Activated CD8-positive, alpha-beta memory T cell treated with anti-CD3 and anti-CD28 coated beads, Interleukin-2, amount 10 ng/mL, durations not matched to agents 7 days and 5 days (primary cell): ENCODE measurements around the gene MYO3A. TPM values are rescaled to one million over a fixed set of nuclear protein-coding genes. Genes with fewer than 3 reads are reported as not detected.

ENCODE experiments used
- ATAC-seq: fragments of 150-1000 bp; cut with Tn5 transposase; one replicate; pipeline ENCODE4 v1.10.0; 2021; ENCODE audit warnings: moderate library complexity
- CTCF ChIA-PET: fragments of 350-600 bp; sonication (Branson Sonifier 250); formaldehyde crosslinking; loops from one replicate; lab custom pipeline; 2021; ENCODE audit warnings: antibody characterized with exemption; lab: Charles Lee
- DNase-seq: peaks from one replicate; pipeline ENCODE4 v3.0.0-alpha.2; 2020
- H3K27ac Mint-ChIP-seq: one replicate; pipeline ENCODE4 v1.8.0; 2021; ENCODE audit warnings: mild to moderate bottlenecking, mixed read lengths
- H3K27me3 Mint-ChIP-seq: one replicate; pipeline ENCODE4 v1.8.0; 2021; ENCODE audit warnings: mixed read lengths
- H3K36me3 Mint-ChIP-seq: one replicate; pipeline ENCODE4 v1.8.0; 2021; ENCODE audit warnings: mild to moderate bottlenecking, mixed read lengths
- H3K4me1 Mint-ChIP-seq: one replicate; pipeline ENCODE4 v1.8.0; 2021; ENCODE audit warnings: mixed read lengths
- H3K4me3 Mint-ChIP-seq: one replicate; pipeline ENCODE4 v1.8.0; 2021; ENCODE audit warnings: mild to moderate bottlenecking, moderate library complexity, mixed read lengths
- H3K9me3 Mint-ChIP-seq: one replicate; pipeline ENCODE4 v1.8.0; 2022; ENCODE audit warnings: low read depth, mixed read lengths
- total RNA-seq, 2 experiments: library from RNA; stranded (reverse); gene quantifications; one replicate each; pipeline ENCODE4 v1.2.3, GENCODE V29; 2021

Gene MYO3A
- total RNA-seq, 2 experiments from 2014 or later, result 0.73 TPM; not detected in 1

DNA sequence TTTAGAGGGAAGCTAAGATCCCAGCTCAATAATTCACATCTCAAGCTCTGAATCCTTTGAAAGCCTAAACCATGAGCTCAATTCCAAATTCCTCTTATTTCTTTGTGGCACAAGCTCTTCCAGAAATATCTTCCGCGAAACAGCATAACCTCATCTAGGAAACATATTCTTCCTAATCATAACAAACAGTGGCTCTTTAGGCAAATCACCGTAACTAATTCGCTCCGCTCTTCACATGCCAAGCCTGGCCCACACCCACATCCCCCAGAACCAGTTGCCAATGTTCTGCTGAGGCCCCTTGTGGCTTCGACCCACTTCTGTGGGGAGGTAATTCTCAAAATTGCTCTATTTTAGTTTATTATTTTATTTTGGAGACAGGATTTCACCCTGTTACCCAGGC is 301.7 kb downstream of the MYO3A start:
- CTCF ChIA-PET, result no interaction called here
- Mint-ChIP-seq H3K4me1 (no peaks in the 10 kb centered on the region), H3K27ac (no peak overlapping the region), H3K4me3 (no peak overlapping the region), H3K9me3 (no peaks in the 10 kb centered on the region), H3K27me3 (peaks cover 25% of the 10 kb centered on the region), H3K36me3 (no peaks in the 10 kb centered on the region)
- DNase-seq (no peak), ATAC-seq (no peak)

DNA sequence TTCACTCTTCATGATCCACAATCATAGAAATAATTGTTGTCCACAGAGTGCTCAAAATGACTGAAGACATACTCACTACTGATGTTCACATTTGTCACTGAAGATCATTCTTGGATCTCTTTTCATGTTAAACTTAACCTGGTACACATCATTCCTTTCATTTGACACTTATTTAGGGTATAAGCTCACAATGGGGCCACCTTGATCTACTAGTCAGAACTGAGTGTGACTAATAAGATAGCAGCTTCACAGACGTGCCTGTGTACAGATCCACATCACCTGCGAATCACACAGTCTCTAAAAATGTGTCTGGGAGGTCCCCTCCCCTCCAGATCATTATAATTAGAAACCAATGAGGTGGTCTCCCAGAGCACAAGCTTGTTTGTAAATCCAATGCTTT is 304.3 kb downstream of the MYO3A start:
- no peak for DNase-seq
- Mint-ChIP-seq H3K27ac (no peak overlapping the region), H3K27me3 (peaks cover 19% of the 10 kb centered on the region), H3K4me1 (no peaks in the 10 kb centered on the region), H3K9me3 (no peaks in the 10 kb centered on the region), H3K36me3 (no peaks in the 10 kb centered on the region), H3K4me3 (no peak overlapping the region)
- ATAC-seq, result no peak
- CTCF ChIA-PET, result interaction anchor here (0.6 kb wide), 1 partner anchor 289 kb away, joined by 3 read pairs; no protein-coding TSS in a partner anchor

DNA sequence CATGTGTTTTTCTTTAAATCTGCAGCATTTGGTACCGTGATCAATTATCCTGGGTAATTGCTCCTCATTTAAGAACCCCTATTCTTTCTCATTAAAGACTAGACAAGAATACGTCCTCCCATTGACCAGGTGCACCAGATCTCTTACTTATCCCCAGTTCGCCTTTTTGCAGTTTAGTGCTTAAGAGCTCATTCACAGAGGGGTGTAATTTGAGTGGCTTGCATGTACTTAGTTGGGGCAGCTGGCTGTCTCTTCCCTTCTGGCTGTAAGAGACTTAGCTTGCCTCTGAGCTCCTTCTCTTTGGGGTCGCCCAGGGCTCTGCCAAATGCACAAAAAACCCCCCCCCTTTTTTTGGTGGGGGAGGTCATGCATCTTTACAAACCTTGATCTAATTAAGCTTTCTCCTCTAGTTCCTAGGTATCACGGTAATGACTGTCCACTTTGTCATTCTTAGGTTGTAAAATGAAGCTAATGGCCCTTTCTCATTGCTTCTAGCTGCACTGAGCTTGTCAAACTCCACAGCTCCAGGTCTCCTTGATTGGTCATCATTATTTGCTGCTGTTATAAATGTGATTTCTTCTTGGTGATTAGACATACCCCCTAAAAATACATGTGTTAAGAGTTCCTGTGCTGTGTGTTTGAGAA is 308.8 kb downstream of the MYO3A start:
- H3K27ac Mint-ChIP-seq, result no peak overlapping the region
- CTCF ChIA-PET, result no interaction called here

DNA sequence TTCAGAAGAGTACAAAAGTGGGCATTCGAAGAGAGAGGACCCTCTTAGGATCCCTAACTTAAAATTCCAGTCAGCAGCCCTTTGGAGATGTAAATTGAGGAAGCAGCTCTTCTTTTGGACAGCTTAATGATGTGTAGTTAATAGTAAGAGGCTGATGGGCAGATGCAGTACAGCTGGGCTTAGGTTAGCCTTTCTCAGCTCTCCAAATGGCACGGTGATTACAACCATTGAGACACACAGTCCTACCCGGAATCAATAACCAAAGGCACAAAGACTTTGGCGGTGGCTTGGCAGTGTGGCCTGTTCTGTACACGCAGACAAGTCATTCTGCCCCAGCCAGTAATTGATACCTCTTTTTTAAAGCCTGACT is 309.3 kb downstream of the MYO3A start:
- H3K36me3 Mint-ChIP-seq, result no peaks in the 10 kb centered on the region
- no peaks in the 10 kb centered on the region for H3K4me1 Mint-ChIP-seq
- H3K27me3 Mint-ChIP-seq, result peaks cover 11% of the 10 kb centered on the region
- DNase-seq (no peak), ATAC-seq (no peak)
- no peak overlapping the region for H3K4me3 Mint-ChIP-seq
- H3K9me3 Mint-ChIP-seq, result no peaks in the 10 kb centered on the region
- CTCF ChIA-PET, result no interaction called here
- H3K27ac Mint-ChIP-seq, result no peak overlapping the region

More for the DNA sequence above, 308.8 kb downstream of the MYO3A start:
- Mint-ChIP-seq H3K36me3 (no peaks in the 10 kb centered on the region), H3K4me3 (no peak overlapping the region), H3K9me3 (no peaks in the 10 kb centered on the region), H3K27me3 (peaks cover 16% of the 10 kb centered on the region), H3K4me1 (no peaks in the 10 kb centered on the region)
- ATAC-seq (no peak), DNase-seq (no peak)

DNA sequence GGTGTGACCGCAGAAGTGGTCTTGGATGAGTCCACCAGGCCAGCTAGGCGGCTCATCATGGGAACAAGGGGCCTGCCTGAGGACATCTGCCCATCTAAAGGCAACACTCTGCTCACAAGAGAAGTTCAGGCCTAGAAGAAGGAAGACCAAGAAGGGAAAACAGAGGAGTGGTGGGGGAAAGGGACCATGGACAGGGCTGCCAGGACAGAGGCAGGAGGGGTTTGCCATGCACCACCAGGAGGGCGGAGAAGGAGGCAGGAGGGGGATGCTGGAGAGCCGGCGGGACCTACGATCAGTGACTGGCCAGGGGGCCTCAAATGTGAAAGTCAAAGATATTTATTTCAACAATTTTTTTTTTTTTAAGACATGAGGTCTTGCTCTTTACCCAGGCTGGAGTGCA is 315.7 kb downstream of the MYO3A start:
- Mint-ChIP-seq H3K27ac (no peak overlapping the region), H3K4me3 (no peak overlapping the region), H3K27me3 (no peaks in the 10 kb centered on the region), H3K4me1 (no peaks in the 10 kb centered on the region), H3K36me3 (no peaks in the 10 kb centered on the region), H3K9me3 (no peaks in the 10 kb centered on the region)
- CTCF ChIA-PET, result no interaction called here
- ATAC-seq, result no peak
- no peak for DNase-seq

DNA sequence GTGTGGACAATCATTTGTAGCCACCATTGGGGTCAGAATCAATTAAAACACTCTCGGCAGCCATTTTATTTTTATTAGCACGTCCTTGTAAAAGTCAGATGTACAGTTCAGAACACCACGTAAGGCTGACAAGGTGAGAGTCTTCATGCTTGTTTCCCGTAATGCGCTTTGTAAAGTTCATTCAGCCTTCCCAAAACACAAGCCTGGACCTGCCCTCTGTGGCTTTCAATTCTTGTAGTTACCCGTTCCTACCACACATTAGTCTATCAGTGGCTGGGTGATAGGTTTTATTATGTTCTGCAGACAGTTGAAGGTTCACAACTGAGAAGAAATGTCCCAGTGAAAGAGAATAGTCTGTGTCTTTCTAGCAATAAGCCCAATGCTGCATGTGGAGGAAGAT is 317.9 kb downstream of the MYO3A start:
- Mint-ChIP-seq H3K4me3 (no peak overlapping the region), H3K36me3 (no peaks in the 10 kb centered on the region), H3K9me3 (no peaks in the 10 kb centered on the region), H3K27ac (no peak overlapping the region), H3K27me3 (no peaks in the 10 kb centered on the region), H3K4me1 (no peaks in the 10 kb centered on the region)
- ATAC-seq (no peak), DNase-seq (no peak)
- CTCF ChIA-PET, result no interaction called here

DNA sequence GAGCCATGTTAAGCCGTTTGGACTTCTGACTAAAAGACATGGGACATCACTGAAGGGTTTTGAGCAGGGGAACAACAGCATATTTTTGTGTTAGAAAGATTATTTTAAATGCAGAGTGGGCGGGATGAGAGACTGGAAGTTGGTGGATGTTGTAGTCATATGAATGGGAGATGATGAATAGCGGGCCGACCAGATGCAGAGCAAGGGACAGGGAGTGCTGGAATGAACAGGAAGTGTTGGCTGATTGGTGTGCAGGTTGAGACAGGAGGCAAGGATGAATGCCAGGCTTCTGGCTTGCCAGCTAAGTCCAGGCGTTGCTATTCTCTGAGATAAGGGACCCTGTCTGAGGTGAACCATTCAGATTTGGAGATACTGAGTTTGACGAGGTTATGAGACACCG is 320.6 kb downstream of the MYO3A start:
- no peak for DNase-seq
- Mint-ChIP-seq H3K36me3 (no peaks in the 10 kb centered on the region), H3K4me1 (no peaks in the 10 kb centered on the region), H3K27me3 (peaks cover 3% of the 10 kb centered on the region), H3K27ac (no peak overlapping the region), H3K9me3 (no peaks in the 10 kb centered on the region), H3K4me3 (no peak overlapping the region)
- CTCF ChIA-PET, result no interaction called here
- no peak for ATAC-seq

DNA sequence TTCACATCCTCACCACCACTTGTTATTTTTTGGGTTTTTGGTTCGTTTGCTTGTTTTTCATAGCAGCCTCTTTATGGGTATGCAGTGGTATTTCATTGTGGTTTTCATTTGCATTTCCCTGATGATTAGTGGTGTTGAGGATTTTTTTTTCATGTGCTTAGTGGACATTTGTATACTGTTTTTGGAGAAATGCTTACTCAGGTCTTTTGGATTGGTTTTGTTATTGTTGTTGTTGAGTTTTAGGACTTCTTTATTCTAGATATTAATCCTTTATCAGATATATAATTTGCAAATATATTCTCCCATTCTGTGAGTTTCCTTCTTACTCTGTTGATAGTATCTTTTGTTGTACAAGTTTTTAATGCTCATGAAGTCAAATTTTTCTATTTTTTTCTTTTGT is 325.3 kb downstream of the MYO3A start:
- no peak for DNase-seq
- Mint-ChIP-seq H3K27ac (no peak overlapping the region), H3K9me3 (no peaks in the 10 kb centered on the region), H3K36me3 (no peaks in the 10 kb centered on the region), H3K4me1 (no peaks in the 10 kb centered on the region), H3K4me3 (no peak overlapping the region), H3K27me3 (peaks cover 23% of the 10 kb centered on the region)
- ATAC-seq, result no peak
- CTCF ChIA-PET, result no interaction called here
